K562 (cell line): ENCODE results near the gene QSOX2. TPM values are rescaled to one million over a fixed set of nuclear protein-coding genes. Genes with fewer than 3 reads are reported as not detected.

Experiments used
- ATAC-seq: fragments of 200-7000 bp; cut with Tn5 transposase; 3 replicates; pipeline ENCODE4 v1.9.1; 2020; ENCODE audit warnings: moderate library complexity
- BruUV-seq: library from RNA; stranded (reverse); fragments of 400-500 nt; replicated peaks from 2 replicates; lab custom pipeline; 2021; lab: Mats Ljungman, UMichigan
- CTCF ChIA-PET: fragments of 300-600 bp; formaldehyde crosslinking; extraction: SDS; loops from one replicate; lab custom pipeline; 2021; ENCODE audit warnings: low intra/inter-chr PET ratio; lab: Yijun Ruan, JAX
- POLR2A ChIA-PET: fragments of 300-600, 350-650 bp; sonication (Branson Sonifier 250); formaldehyde crosslinking; extraction: SDS; loops from one replicate; lab custom pipeline; 2021; ENCODE audit warnings: antibody characterized with exemption, inconsistent platforms; lab: Yijun Ruan, JAX
- DNase-seq, 4 experiments: peaks; one replicate each; pipeline versions ENCODE4 v3.0.0 to v3.0.0-alpha.2; 2011 to 2018; ENCODE audit warnings: low spot score in 3 of 4, mixed read lengths in 3 of 4; ENCODE audit errors: extremely low read depth in 1 of 4
- FAIRE-seq: peaks from 2 replicates; lab custom pipeline; 2011; peaks lifted over from hg19 to GRCh38; lab: Jason Lieb, UNC
- H2AFZ ChIP-seq: 2 replicates; pipeline ENCODE4 v1.6.0; 2011; ENCODE audit warnings: low read depth, low read length, control low read depth, inconsistent platforms
- H3K27ac ChIP-seq: fragments of 200-600 bp; 3 replicates; pipeline ENCODE4 v1.8.0; 2011; ENCODE audit warnings: low read depth, mild to moderate bottlenecking, control low read depth, inconsistent platforms, low read length, moderate library complexity, mixed read lengths; ENCODE audit errors: extremely low read depth
- H3K27me3 ChIP-seq, 2 experiments: fragments of 300-600 bp in 1 of 2; 2 replicates in 1 of 2; 3 replicates in 1 of 2; pipeline versions ENCODE4 v1.6.0 to v1.8.0; 2011; ENCODE audit warnings: inconsistent platforms in 2 of 2, low read length in 2 of 2, mild to moderate bottlenecking in 1 of 2, mixed read lengths in 1 of 2, moderate library complexity in 1 of 2; ENCODE audit not compliant: control insufficient read depth in 2 of 2, insufficient read depth in 2 of 2
- H3K36me3 ChIP-seq: fragments of 300-600 bp; 3 replicates; pipeline ENCODE4 v1.8.0; 2011; ENCODE audit warnings: mild to moderate bottlenecking, low read length, inconsistent platforms; ENCODE audit not compliant: control insufficient read depth, insufficient read depth
- H3K4me1 ChIP-seq, 2 experiments: fragments of 200-600 bp in 1 of 2; replicated peaks in 1 of 2; 2 replicates in 1 of 2; 3 replicates in 1 of 2; pipeline versions ENCODE4 v1.5.1 to v1.8.0; 2011; ENCODE audit warnings: inconsistent platforms in 2 of 2, low read length in 2 of 2, mild to moderate bottlenecking in 1 of 2, mixed read lengths in 1 of 2, moderate library complexity in 1 of 2; ENCODE audit not compliant: control insufficient read depth in 2 of 2, insufficient read depth in 2 of 2
- H3K4me2 ChIP-seq: 2 replicates; pipeline ENCODE4 v1.6.1; 2011; ENCODE audit warnings: low read length, control low read depth, inconsistent platforms, mixed read lengths; ENCODE audit not compliant: insufficient read depth
- H3K4me3 ChIP-seq: fragments of 200-600 bp; sonication (generic), shearing (Covaris generic); 2 replicates; pipeline ENCODE4 v1.5.1; 2016; ENCODE audit warnings: control low read depth, inconsistent platforms
- H3K79me2 ChIP-seq: fragments of 200-600 bp; 3 replicates; pipeline ENCODE4 v1.8.0; 2011; ENCODE audit warnings: low read length, inconsistent platforms; ENCODE audit not compliant: control insufficient read depth, insufficient read depth
- H3K9ac ChIP-seq, 2 experiments: 2 replicates each; pipeline versions ENCODE4 v1.6.0 to v1.6.1; 2011; ENCODE audit warnings: low read depth in 2 of 2, low read length in 2 of 2, control low read depth in 1 of 2, inconsistent platforms in 1 of 2, mild to moderate bottlenecking in 1 of 2, mixed read lengths in 1 of 2; ENCODE audit not compliant: insufficient read depth in 1 of 2
- H3K9me1 ChIP-seq: one replicate; pipeline ENCODE4 v1.6.0; 2011; ENCODE audit warnings: inconsistent platforms, mild to moderate bottlenecking, low read length, moderate library complexity; ENCODE audit not compliant: control insufficient read depth, insufficient read depth
- H3K9me3 ChIP-seq: replicated peaks from 2 replicates; pipeline ENCODE4 v1.5.1; 2011; ENCODE audit warnings: low read depth, low read length, inconsistent platforms; ENCODE audit not compliant: control insufficient read depth, insufficient read depth
- H4K20me1 ChIP-seq: replicated peaks from 2 replicates; pipeline ENCODE4 v1.6.1; 2011; ENCODE audit warnings: low read length, inconsistent platforms, mixed read lengths; ENCODE audit not compliant: control insufficient read depth, insufficient read depth
- CBX3 ChIP-seq, 2 experiments: IDR thresholded peaks; 1 replicate in 1 of 2; 2 replicates in 1 of 2; pipeline ENCODE4 v1.6.1; 2012; ENCODE audit warnings: inconsistent platforms in 2 of 2, low read length in 2 of 2, borderline replicate concordance in 1 of 2, control low read depth in 1 of 2
- CEBPG ChIP-seq, 3 experiments: fragments of 200-800 bp in 1 of 3; sonication (Bioruptor generic) in 1 of 3; sonication (generic) in 1 of 3; formaldehyde crosslinking in 1 of 3; IDR thresholded peaks in 2 of 3; conservative IDR thresholded peaks in 1 of 3; 2 replicates each; pipeline versions ENCODE4 v1.6.1 to v1.8.0; 2016 to 2022; ENCODE audit warnings: missing compliant biosample characterization in 2 of 3, missing genetic modification characterization in 2 of 3, mild to moderate bottlenecking in 1 of 3, missing genetic modification reagents in 1 of 3
- CTBP1 ChIP-seq: fragments of 450-650 bp; IDR thresholded peaks from 2 replicates; pipeline ENCODE4 v1.6.1; 2016; ENCODE audit warnings: borderline replicate concordance
- HDGF ChIP-seq: fragments of 450-650 bp; IDR thresholded peaks from 2 replicates; pipeline ENCODE4 v1.6.1; 2016
- MTA2 ChIP-seq: fragments of 450-650 bp; IDR thresholded peaks from 2 replicates; pipeline ENCODE4 v1.6.1; 2016; ENCODE audit warnings: low read depth
- PHB ChIP-seq: fragments of 250-450 bp; sonication (Bioruptor Pico); IDR thresholded peaks from 2 replicates; pipeline ENCODE4 v1.5.0; 2021
- POLR2G ChIP-seq: fragments of 200-400 bp; formaldehyde crosslinking; IDR thresholded peaks from 2 replicates; pipeline ENCODE4 v1.6.1; 2017; ENCODE audit warnings: low read depth, mild to moderate bottlenecking, antibody characterized with exemption, low read length, moderate library complexity
- PTTG1 ChIP-seq: fragments of 450-650 bp; IDR thresholded peaks from 2 replicates; pipeline ENCODE4 v1.6.1; 2016; ENCODE audit warnings: low read depth, mild to moderate bottlenecking, missing genetic modification characterization, missing compliant biosample characterization
- SREBF2 ChIP-seq: sonication (generic); formaldehyde crosslinking; IDR thresholded peaks from 2 replicates; pipeline ENCODE4 v1.4.0; 2020; ENCODE audit warnings: mild to moderate bottlenecking, missing genetic modification reagents
- STAT5A ChIP-seq: IDR thresholded peaks from 2 replicates; pipeline ENCODE4 v1.6.1; 2012; ENCODE audit warnings: low read length, inconsistent platforms, borderline replicate concordance
- ZNF133 ChIP-seq: fragments of 250-450 bp; sonication (Bioruptor Pico); IDR thresholded peaks from 2 replicates; pipeline ENCODE4 v1.4.0; 2020; ENCODE audit warnings: mild to moderate bottlenecking
- WGBS: fragments of 100-300 bp; shearing (Covaris generic); methylation state at CpG from one replicate; pipeline ENCODE4 v1.1.6; 2016; ENCODE audit warnings: low coverage, mixed read lengths; ENCODE audit not compliant: insufficient coverage; ENCODE audit errors: missing lambda C conversion rate; 5-methylcytosine and 5-hydroxymethylcytosine counted together
- in situ Hi-C: fragments of 300-500 bp; cut with MboI; formaldehyde crosslinking; loops from 4 replicates; pipeline ENCODE4 v1.15.0; 2018; ENCODE audit warnings: inconsistent platforms, mixed read lengths
- intact Hi-C: fragments of 100-400 bp; cut with micrococcal nuclease; formaldehyde crosslinking; loops from 2 replicates; pipeline ENCODE4 v1.14.2; 2022
- polyA plus RNA-seq, 8 experiments: library from polyadenylated mRNA; depleted of rRNA in 4 of 8; stranded (reverse) in 5 of 8; unstranded in 3 of 8; fragments of >200 nt; fragmentation: Nextera tagmentation in 2 of 8; fragmentation: Illumina TruSeq in 1 of 8; extraction: Ambion mirVana in 2 of 8; extraction: Trizol in 1 of 8; gene quantifications; 2 replicates each; pipeline versions ENCODE4 v1.2.1 to v1.2.3, GENCODE V29; 2011 to 2014; ENCODE audit warnings: inconsistent platforms in 1 of 8, missing spikeins in 1 of 8
- total RNA-seq, 7 experiments: library from RNA; depleted of rRNA in 6 of 7; stranded (reverse); fragments of >200 nt in 6 of 7; fragmentation: Illumina TruSeq in 2 of 7; extraction: Trizol in 2 of 7; gene quantifications; 2 replicates each; pipeline versions ENCODE4 v1.2.1 to v1.2.3, GENCODE V29; 2011 to 2021; ENCODE audit warnings: low replicate concordance in 1 of 7
- TF ChIP-seq, protein P1 (sequence below), 2 experiments: IDR thresholded peaks; 2 replicates each; pipeline ENCODE4 v1.6.1; 2011; ENCODE audit warnings: borderline replicate concordance in 1 of 2, control low read depth in 1 of 2, low read depth in 1 of 2, low read length in 1 of 2, mild to moderate bottlenecking in 1 of 2, mixed read lengths in 1 of 2, moderate library complexity in 1 of 2; ENCODE audit not compliant: insufficient read depth in 1 of 2, insufficient read length in 1 of 2, poor library complexity in 1 of 2, severe bottlenecking in 1 of 2; ENCODE audit errors: extremely low read depth in 1 of 2

Gene QSOX2
- total and polyA plus RNA-seq, 9 of the 15 experiments (the other 6 are each of a cell fraction or from before 2014, with no cell fraction given): 0.51 to 23.7 (median 12.7) TPM

DNA sequence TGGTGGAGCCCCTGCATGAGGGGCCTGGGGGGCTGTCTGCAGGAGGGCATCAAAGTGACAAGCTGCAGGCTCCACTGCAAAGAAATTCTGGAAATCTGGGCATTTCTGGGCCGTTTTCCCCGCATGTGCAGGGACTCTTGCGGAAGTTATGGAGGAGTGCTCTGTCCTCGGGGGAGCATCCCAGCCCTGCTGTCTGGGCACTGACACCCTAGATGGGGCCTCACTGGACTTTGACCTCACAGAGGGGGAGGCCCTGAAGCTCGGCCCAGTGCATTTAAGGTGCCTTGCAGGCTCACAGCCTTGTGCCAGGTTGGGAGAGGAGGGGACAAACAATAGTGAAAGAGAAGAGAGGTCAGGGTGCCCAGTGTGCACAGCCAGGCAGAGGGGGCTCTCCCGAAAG lies 76.1 kb downstream of the QSOX2 start:
- Histone ChIP-seq H3K27ac (no peak overlapping the region), H3K36me3 (no peaks in the 10 kb centered on the region), H3K79me2 (no peaks in the 10 kb centered on the region), H3K4me2 (no peak overlapping the region), H3K9me1 (no peaks in the 10 kb centered on the region), H3K4me1 (peaks cover 0 to 18% of the 10 kb centered on the region in 2 experiments; a peak in 2 of 5 replicates), H4K20me1 (0 out of 2 replicates have a peak, but pooled peaks cover 5% of the 10 kb centered on the region), H3K4me3 (no peak overlapping the region), H2AFZ (no peak overlapping the region), H3K9ac (no peak overlapping the region; a peak in 1 of 4 replicates), H3K9me3 (peaks cover 4% of the 10 kb centered on the region; the same call in 1 of the 2 replicates), H3K27me3 (peaks cover 22 to 67% of the 10 kb centered on the region in 2 experiments; a peak in 4 of 5 replicates)
- in situ Hi-C loops: no loop called here
- DNase-seq (no peak), ATAC-seq (no peak), FAIRE-seq (no peak)
- POLR2A ChIA-PET: no interaction called here
- 14% methylated on average over 2 of the region's 6 CpGs for WGBS
- CTCF ChIA-PET: interaction anchor here (0.6 to 3.1 kb wide), 4 partner anchors 57 to 115 kb away, joined by 3 to 25 read pairs (median 6); no protein-coding TSS in a partner anchor
- intact Hi-C loops: no loop called here
- no TSS peak for BruUV-seq
- TF ChIP-seq SREBF2 (CRISPR knock-in tag) (no peak), CEBPG (CRISPR knock-in tag; IDR thresholded peaks at IDR 0.05) (no peak), CEBPG (tag; conservative IDR thresholded peaks at IDR 0.05 in 1 of 2, IDR thresholded peaks at IDR 0.05 in 1 of 2) (no peak), MTA2 (no peak), CBX3 (IDR thresholded peaks at IDR 0.05; ENCODE audit: borderline replicate concordance in 1 of 2, low read length in 2 of 2) (no peak), HDGF (no peak), ZNF133 (CRISPR knock-in tag) (no peak), PHB (CRISPR knock-in tag) (no peak), POLR2G (no peak), STAT5A (no peak), CTBP1 (no peak), PTTG1 (tag) (no peak)
- TF ChIP-seq, protein P1, sequence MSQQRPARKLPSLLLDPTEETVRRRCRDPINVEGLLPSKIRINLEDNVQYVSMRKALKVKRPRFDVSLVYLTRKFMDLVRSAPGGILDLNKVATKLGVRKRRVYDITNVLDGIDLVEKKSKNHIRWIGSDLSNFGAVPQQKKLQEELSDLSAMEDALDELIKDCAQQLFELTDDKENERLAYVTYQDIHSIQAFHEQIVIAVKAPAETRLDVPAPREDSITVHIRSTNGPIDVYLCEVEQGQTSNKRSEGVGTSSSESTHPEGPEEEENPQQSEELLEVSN (IDR thresholded peaks at IDR 0.05; ENCODE audit: borderline replicate concordance in 1 of 2, extremely low read depth in 1 of 2, insufficient read depth in 1 of 2, insufficient read length in 1 of 2, low read depth in 1 of 2, low read length in 1 of 2, poor library complexity in 1 of 2, severe bottlenecking in 1 of 2): no peak
